ENCODE results near the gene SLC8B1.

Gene SLC8B1

DNA sequence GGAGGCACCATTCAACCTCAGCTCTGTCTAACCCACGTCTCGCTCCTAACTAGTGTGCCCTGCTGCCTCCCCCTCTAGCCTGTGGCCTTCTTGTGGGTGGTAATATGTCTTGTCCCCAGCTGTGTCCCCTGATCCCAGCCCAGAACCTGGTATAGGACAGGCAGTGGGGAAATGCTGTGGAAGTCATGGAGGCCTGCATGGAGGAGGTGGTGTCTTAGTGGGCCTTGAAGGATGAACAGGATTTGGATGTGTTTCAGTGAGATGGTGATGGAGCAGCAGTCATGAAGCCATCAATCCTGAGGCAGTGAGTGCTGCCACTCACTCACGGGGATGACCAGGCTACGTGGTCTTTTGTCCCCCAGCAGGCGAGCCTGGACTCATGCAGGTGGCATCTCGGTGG is 36.9 kb upstream of the SLC8B1 start:
- Histone ChIP-seq H4K91ac (ENCODE audit: low read length) (no peak overlapping the region), H2AK5ac (ENCODE audit: low read length, severe bottlenecking) (no peak overlapping the region), H3K18ac (ENCODE audit: low read depth in 1 of 2, low read length in 2 of 2) (no peak overlapping the region), H4K8ac (ENCODE audit: low read length) (no peak overlapping the region), H3K14ac (ENCODE audit: low read length in 2 of 2) (no peak overlapping the region), H2BK5ac (ENCODE audit: low read depth, low read length, poor library complexity, severe bottlenecking) (no peak overlapping the region), H3K9ac (ENCODE audit: low read length) (no peak overlapping the region), H2BK120ac (ENCODE audit: low read depth, low read length) (no peak overlapping the region), H2BK15ac (ENCODE audit: low read depth, poor library complexity, severe bottlenecking) (no peak overlapping the region), H2BK12ac (ENCODE audit: low read length in 2 of 2) (no peak overlapping the region), H3K79me1 (replicated peaks; ENCODE audit: low read length, poor library complexity, severe bottlenecking) (peaks cover 19% of the 10 kb centered on the region), H3K36me3 (ENCODE audit: control insufficient read depth in 1 of 2, insufficient read depth in 2 of 2, low read depth in 1 of 2, low read length in 2 of 2) (peaks cover 56 to 59% of the 10 kb centered on the region in 2 experiments), H3K23ac (ENCODE audit: low read length in 2 of 2) (no peak overlapping the region), H3K4me1 (ENCODE audit: control insufficient read depth, insufficient read depth, low read depth, low read length) (no peaks in the 10 kb centered on the region), H3K9me3 (ENCODE audit: control insufficient read depth, low read length) (no peaks in the 10 kb centered on the region), H2AFZ (ENCODE audit: low read depth, low read length) (no peak overlapping the region), H3K4me3 (ENCODE audit: insufficient read depth in 1 of 2, low read depth in 1 of 2, low read length in 2 of 2) (no peak overlapping the region), H3K4ac (ENCODE audit: low read depth in 1 of 2, low read length in 2 of 2) (no peak overlapping the region), H3K27ac (ENCODE audit: low read length, poor library complexity, severe bottlenecking) (no peak overlapping the region), H3K4me2 (ENCODE audit: low read length, poor library complexity, severe bottlenecking) (no peak overlapping the region), H3K27me3 (ENCODE audit: control insufficient read depth in 1 of 2, insufficient read depth in 1 of 2, low read length in 2 of 2) (no peaks in the 10 kb centered on the region)
- DNase-seq = no peak
- WGBS = 94% methylated on average over 6 of the region's 6 CpGs

DNA sequence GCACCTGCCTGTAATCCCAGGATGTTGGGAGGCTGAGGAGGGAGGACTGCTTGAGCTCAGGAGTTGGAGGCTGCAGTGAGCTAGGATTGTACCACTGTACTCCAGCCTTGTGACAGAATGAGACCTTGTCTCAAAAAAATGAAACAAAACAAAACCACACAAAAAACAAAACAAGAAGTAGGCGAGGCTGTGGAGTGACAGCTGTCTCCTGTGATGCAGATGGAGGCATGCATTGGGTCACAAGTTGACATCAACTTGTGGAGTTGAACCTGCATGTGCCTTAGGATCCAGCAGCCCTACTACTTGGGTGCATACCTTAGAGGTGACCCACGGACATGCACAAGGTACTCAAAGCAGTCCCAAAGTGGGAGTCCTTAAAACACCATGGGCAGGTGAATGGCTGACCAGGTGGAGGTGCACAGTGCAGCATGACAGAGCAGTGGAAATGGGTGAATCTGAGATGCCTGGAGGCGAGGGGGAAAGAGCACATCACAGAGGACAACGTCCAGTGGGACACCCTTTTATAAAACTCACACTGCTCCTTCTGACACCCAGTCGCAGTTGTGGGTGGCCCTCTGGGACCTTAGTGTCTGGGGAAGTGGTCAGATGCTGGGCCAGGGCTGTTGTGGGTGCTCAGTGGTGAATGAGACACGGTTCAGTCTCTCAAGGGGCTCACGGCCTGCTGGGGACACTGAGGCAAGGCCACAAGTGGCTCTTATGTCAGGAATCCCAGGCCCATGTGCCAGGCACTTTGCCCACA is 36.2 kb upstream of the SLC8B1 start:
- no peak overlapping the region for H3K4me2 ChIP-seq (ENCODE audit: low read length, poor library complexity, severe bottlenecking)
- no peak overlapping the region for H2AFZ ChIP-seq (ENCODE audit: low read depth, low read length)
- H3K23ac ChIP-seq (ENCODE audit: low read length in 2 of 2) = no peak overlapping the region
- H3K14ac ChIP-seq (ENCODE audit: low read length in 2 of 2) = no peak overlapping the region
- no peak overlapping the region for H3K4me3 ChIP-seq (ENCODE audit: insufficient read depth in 1 of 2, low read depth in 1 of 2, low read length in 2 of 2)
- H3K79me1 ChIP-seq (replicated peaks; ENCODE audit: low read length, poor library complexity, severe bottlenecking) = peaks cover 21% of the 10 kb centered on the region
- H2BK15ac ChIP-seq (ENCODE audit: low read depth, poor library complexity, severe bottlenecking) = no peak overlapping the region
- H2BK120ac ChIP-seq (ENCODE audit: low read depth, low read length) = no peak overlapping the region
- H4K8ac ChIP-seq (ENCODE audit: low read length) = no peak overlapping the region
- H2BK12ac ChIP-seq (ENCODE audit: low read length in 2 of 2) = no peak overlapping the region
- no peaks in the 10 kb centered on the region for H3K4me1 ChIP-seq (ENCODE audit: control insufficient read depth, insufficient read depth, low read depth, low read length)
- WGBS = 89% methylated on average over 7 of the region's 7 CpGs
- no peaks in the 10 kb centered on the region for H3K27me3 ChIP-seq (ENCODE audit: control insufficient read depth in 1 of 2, insufficient read depth in 1 of 2, low read length in 2 of 2)
- no peak overlapping the region for H3K18ac ChIP-seq (ENCODE audit: low read depth in 1 of 2, low read length in 2 of 2)
- H2AK5ac ChIP-seq (ENCODE audit: low read length, severe bottlenecking) = no peak overlapping the region
- H3K27ac ChIP-seq (ENCODE audit: low read length, poor library complexity, severe bottlenecking) = no peak overlapping the region
- no peak overlapping the region for H3K4ac ChIP-seq (ENCODE audit: low read depth in 1 of 2, low read length in 2 of 2)
- no peak overlapping the region for H2BK5ac ChIP-seq (ENCODE audit: low read depth, low read length, poor library complexity, severe bottlenecking)
- H3K9me3 ChIP-seq (ENCODE audit: control insufficient read depth, low read length) = no peaks in the 10 kb centered on the region
- no peak for DNase-seq
- H3K36me3 ChIP-seq (ENCODE audit: control insufficient read depth in 1 of 2, insufficient read depth in 2 of 2, low read depth in 1 of 2, low read length in 2 of 2) = peaks cover 52 to 53% of the 10 kb centered on the region in 2 experiments
- no peak overlapping the region for H3K9ac ChIP-seq (ENCODE audit: low read length)
- H4K91ac ChIP-seq (ENCODE audit: low read length) = no peak overlapping the region

DNA sequence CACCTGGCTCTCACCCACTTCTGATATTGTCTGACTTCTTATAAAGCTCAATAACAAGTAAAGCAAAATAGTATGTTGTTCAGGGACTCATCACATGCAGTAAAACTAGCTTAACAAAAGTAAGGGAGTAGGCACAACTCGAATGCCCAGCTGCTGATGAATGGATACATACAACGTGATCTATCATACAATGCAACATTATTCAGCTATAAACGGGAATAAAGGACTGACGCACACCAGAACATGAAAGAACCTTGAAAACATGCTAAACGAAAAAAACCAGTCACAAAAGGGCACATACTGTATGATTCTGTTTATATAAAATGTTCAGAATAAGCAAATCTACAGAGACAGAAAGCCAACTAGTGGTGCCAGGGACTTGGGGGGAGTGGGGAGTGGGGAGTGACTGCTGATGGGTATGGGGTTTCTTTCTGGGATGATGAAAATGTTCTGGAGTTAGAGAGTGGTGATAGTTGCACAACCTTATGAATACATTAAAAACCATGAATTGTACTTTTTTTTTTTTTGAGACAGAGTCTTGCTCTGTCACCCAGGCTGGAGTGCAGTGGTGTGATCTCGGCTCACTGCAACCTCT is 34.6 kb upstream of the SLC8B1 start:
- H3K27me3 ChIP-seq (ENCODE audit: control insufficient read depth in 1 of 2, insufficient read depth in 1 of 2, low read length in 2 of 2) = no peaks in the 10 kb centered on the region
- H3K4me1 ChIP-seq (ENCODE audit: control insufficient read depth, insufficient read depth, low read depth, low read length) = no peaks in the 10 kb centered on the region
- WGBS = 96% methylated on average over 3 of the region's 6 CpGs
- no peak overlapping the region for H4K8ac ChIP-seq (ENCODE audit: low read length)
- no peak overlapping the region for H2AK5ac ChIP-seq (ENCODE audit: low read length, severe bottlenecking)
- H2BK120ac ChIP-seq (ENCODE audit: low read depth, low read length) = no peak overlapping the region
- no peak overlapping the region for H3K4me2 ChIP-seq (ENCODE audit: low read length, poor library complexity, severe bottlenecking)
- no peaks in the 10 kb centered on the region for H3K9me3 ChIP-seq (ENCODE audit: control insufficient read depth, low read length)
- no peak overlapping the region for H3K23ac ChIP-seq (ENCODE audit: low read length in 2 of 2)
- no peak overlapping the region for H2BK5ac ChIP-seq (ENCODE audit: low read depth, low read length, poor library complexity, severe bottlenecking)
- H2AFZ ChIP-seq (ENCODE audit: low read depth, low read length) = no peak overlapping the region
- H2BK12ac ChIP-seq (ENCODE audit: low read length in 2 of 2) = no peak overlapping the region
- no peak overlapping the region for H3K4me3 ChIP-seq (ENCODE audit: insufficient read depth in 1 of 2, low read depth in 1 of 2, low read length in 2 of 2)
- DNase-seq = no peak
- no peak overlapping the region for H3K27ac ChIP-seq (ENCODE audit: low read length, poor library complexity, severe bottlenecking)
- H2BK15ac ChIP-seq (ENCODE audit: low read depth, poor library complexity, severe bottlenecking) = no peak overlapping the region
- no peak overlapping the region for H3K4ac ChIP-seq (ENCODE audit: low read depth in 1 of 2, low read length in 2 of 2)
- H3K14ac ChIP-seq (ENCODE audit: low read length in 2 of 2) = no peak overlapping the region
- H3K18ac ChIP-seq (ENCODE audit: low read depth in 1 of 2, low read length in 2 of 2) = no peak overlapping the region
- H3K79me1 ChIP-seq (replicated peaks; ENCODE audit: low read length, poor library complexity, severe bottlenecking) = peaks cover 28% of the 10 kb centered on the region
- H3K36me3 ChIP-seq (ENCODE audit: control insufficient read depth in 1 of 2, insufficient read depth in 2 of 2, low read depth in 1 of 2, low read length in 2 of 2) = peaks cover 39 to 44% of the 10 kb centered on the region in 2 experiments
- H3K9ac ChIP-seq (ENCODE audit: low read length) = no peak overlapping the region
- no peak overlapping the region for H4K91ac ChIP-seq (ENCODE audit: low read length)

DNA sequence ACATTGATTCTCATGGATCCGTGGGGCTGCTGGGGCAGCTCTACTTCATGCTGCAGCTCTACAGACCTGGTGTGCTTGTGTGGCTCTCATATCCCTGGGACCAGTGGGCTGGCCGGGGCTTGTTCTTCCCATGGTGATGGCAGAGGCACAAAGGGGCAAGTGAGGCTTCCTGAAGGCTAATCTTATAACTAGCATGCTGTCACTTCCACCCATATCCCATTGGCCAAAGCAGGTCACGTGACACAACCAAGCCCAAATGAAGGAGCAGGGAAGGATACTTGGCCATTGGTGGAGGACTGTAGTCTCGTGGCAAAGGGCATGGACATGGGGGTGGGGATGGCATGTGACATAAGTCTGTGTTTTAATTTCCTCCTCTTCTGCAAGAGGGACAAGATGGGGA is 33.4 kb upstream of the SLC8B1 start:
- Histone ChIP-seq H3K4me3 (ENCODE audit: insufficient read depth in 1 of 2, low read depth in 1 of 2, low read length in 2 of 2) (no peak overlapping the region), H2AFZ (ENCODE audit: low read depth, low read length) (no peak overlapping the region), H3K27ac (ENCODE audit: low read length, poor library complexity, severe bottlenecking) (no peak overlapping the region), H2BK15ac (ENCODE audit: low read depth, poor library complexity, severe bottlenecking) (no peak overlapping the region), H3K9me3 (ENCODE audit: control insufficient read depth, low read length) (no peaks in the 10 kb centered on the region), H3K9ac (ENCODE audit: low read length) (no peak overlapping the region), H3K4ac (ENCODE audit: low read depth in 1 of 2, low read length in 2 of 2) (no peak overlapping the region), H3K4me2 (ENCODE audit: low read length, poor library complexity, severe bottlenecking) (no peak overlapping the region), H3K14ac (ENCODE audit: low read length in 2 of 2) (no peak overlapping the region), H2BK12ac (ENCODE audit: low read length in 2 of 2) (no peak overlapping the region), H3K23ac (ENCODE audit: low read length in 2 of 2) (no peak overlapping the region), H4K91ac (ENCODE audit: low read length) (no peak overlapping the region), H3K79me1 (replicated peaks; ENCODE audit: low read length, poor library complexity, severe bottlenecking) (peaks cover 34% of the 10 kb centered on the region), H2BK120ac (ENCODE audit: low read depth, low read length) (no peak overlapping the region), H3K27me3 (ENCODE audit: control insufficient read depth in 1 of 2, insufficient read depth in 1 of 2, low read length in 2 of 2) (no peaks in the 10 kb centered on the region), H3K36me3 (ENCODE audit: control insufficient read depth in 1 of 2, insufficient read depth in 2 of 2, low read depth in 1 of 2, low read length in 2 of 2) (peaks cover 32 to 36% of the 10 kb centered on the region in 2 experiments), H2AK5ac (ENCODE audit: low read length, severe bottlenecking) (no peak overlapping the region), H4K8ac (ENCODE audit: low read length) (no peak overlapping the region), H3K18ac (ENCODE audit: low read depth in 1 of 2, low read length in 2 of 2) (no peak overlapping the region), H3K4me1 (ENCODE audit: control insufficient read depth, insufficient read depth, low read depth, low read length) (no peaks in the 10 kb centered on the region), H2BK5ac (ENCODE audit: low read depth, low read length, poor library complexity, severe bottlenecking) (no peak overlapping the region)
- 96% methylated on average over 4 of the region's 4 CpGs for WGBS
- no peak for DNase-seq

All from mesenchymal stem cell (in vitro differentiated cells and primary cell).